ENCODE data around the gene CD300LB.
"Not testable (repeated sequence)": the region's sequence is repeated elsewhere in the genome, so short reads cannot be mapped to it uniquely, and the experiment has no call there.

CD300LB gene

GRCh38 chr17:74563358-74563757 lies 32.1 kb upstream of the CD300LB start:
- Histone ChIP-seq H3K9me3 (ENCODE audit: low read length) (no peaks in the 10 kb centered on the region), H3K4me1 (ENCODE audit: insufficient read depth, low read length) (no peaks in the 10 kb centered on the region), H3K36me3 (ENCODE audit: insufficient read depth, low read length) (no peaks in the 10 kb centered on the region), H3K27me3 (ENCODE audit: insufficient read depth, low read length) (peaks cover 7% of the 10 kb centered on the region), H3K4me3 (ENCODE audit: low read length) (no peak overlapping the region), H2AFZ (ENCODE audit: low read depth, low read length) (no peak overlapping the region)

- Histone ChIP-seq H3K9me3 (ENCODE audit: low read length) (no peaks in the 10 kb centered on the region), H3K36me3 (ENCODE audit: insufficient read depth, low read length) (no peaks in the 10 kb centered on the region), H3K4me1 (ENCODE audit: insufficient read depth, low read length) (no peaks in the 10 kb centered on the region), H3K4me3 (ENCODE audit: low read length) (no peak overlapping the region), H2AFZ (ENCODE audit: low read depth, low read length) (no peak overlapping the region), H3K27me3 (ENCODE audit: insufficient read depth, low read length) (peaks cover 7% of the 10 kb centered on the region)
These were observed 30.3 kb upstream of the CD300LB start for GRCh38 chr17:74561586-74561985.

GRCh38 chr17:74558882-74559519 lies 27.7 kb upstream of the CD300LB start:
- no peak overlapping the region for H3K4me3 ChIP-seq (ENCODE audit: low read length)
- H3K4me1 ChIP-seq (ENCODE audit: insufficient read depth, low read length) = no peaks in the 10 kb centered on the region
- H3K9me3 ChIP-seq (ENCODE audit: low read length) = no peaks in the 10 kb centered on the region
- no peaks in the 10 kb centered on the region for H3K36me3 ChIP-seq (ENCODE audit: insufficient read depth, low read length)
- peaks cover 2% of the 10 kb centered on the region for H3K27me3 ChIP-seq (ENCODE audit: insufficient read depth, low read length)
- no peak overlapping the region for H2AFZ ChIP-seq (ENCODE audit: low read depth, low read length)

GRCh38 chr17:74558402-74558801 lies 27.1 kb upstream of the CD300LB start:
- H3K4me1 ChIP-seq (ENCODE audit: insufficient read depth, low read length); H3K27me3 ChIP-seq (ENCODE audit: insufficient read depth, low read length); H3K4me3 ChIP-seq (ENCODE audit: low read length); H3K9me3 ChIP-seq (ENCODE audit: low read length); H3K36me3 ChIP-seq (ENCODE audit: insufficient read depth, low read length); H2AFZ ChIP-seq (ENCODE audit: low read depth, low read length): not testable (repeated sequence)

- H2AFZ ChIP-seq (ENCODE audit: low read depth, low read length) = no peak overlapping the region
- H3K27me3 ChIP-seq (ENCODE audit: insufficient read depth, low read length) = no peaks in the 10 kb centered on the region
- H3K4me3 ChIP-seq (ENCODE audit: low read length) = no peak overlapping the region
- H3K36me3 ChIP-seq (ENCODE audit: insufficient read depth, low read length) = no peaks in the 10 kb centered on the region
- no peaks in the 10 kb centered on the region for H3K9me3 ChIP-seq (ENCODE audit: low read length)
- peaks cover 14% of the 10 kb centered on the region for H3K4me1 ChIP-seq (ENCODE audit: insufficient read depth, low read length)
These were observed 24.2 kb upstream of the CD300LB start for GRCh38 chr17:74555427-74555940.

GRCh38 chr17:74554909-74555308 lies 23.6 kb upstream of the CD300LB start:
- H3K4me1 ChIP-seq (ENCODE audit: insufficient read depth, low read length) = peaks cover 14% of the 10 kb centered on the region
- H2AFZ ChIP-seq (ENCODE audit: low read depth, low read length) = no peak overlapping the region
- no peaks in the 10 kb centered on the region for H3K36me3 ChIP-seq (ENCODE audit: insufficient read depth, low read length)
- no peaks in the 10 kb centered on the region for H3K27me3 ChIP-seq (ENCODE audit: insufficient read depth, low read length)
- H3K9me3 ChIP-seq (ENCODE audit: low read length) = no peaks in the 10 kb centered on the region
- H3K4me3 ChIP-seq (ENCODE audit: low read length) = no peak overlapping the region

- Histone ChIP-seq H2AFZ (ENCODE audit: low read depth, low read length) (no peak overlapping the region), H3K4me3 (ENCODE audit: low read length) (no peak overlapping the region), H3K9me3 (ENCODE audit: low read length) (no peaks in the 10 kb centered on the region), H3K4me1 (ENCODE audit: insufficient read depth, low read length) (peaks cover 14% of the 10 kb centered on the region), H3K27me3 (ENCODE audit: insufficient read depth, low read length) (no peaks in the 10 kb centered on the region), H3K36me3 (ENCODE audit: insufficient read depth, low read length) (no peaks in the 10 kb centered on the region)
These were observed 20.8 kb upstream of the CD300LB start for GRCh38 chr17:74552037-74552436.

- Histone ChIP-seq H3K36me3 (ENCODE audit: insufficient read depth, low read length) (no peaks in the 10 kb centered on the region), H2AFZ (ENCODE audit: low read depth, low read length) (no peak overlapping the region), H3K4me1 (ENCODE audit: insufficient read depth, low read length) (peaks cover 14% of the 10 kb centered on the region), H3K9me3 (ENCODE audit: low read length) (no peaks in the 10 kb centered on the region), H3K27me3 (ENCODE audit: insufficient read depth, low read length) (no peaks in the 10 kb centered on the region), H3K4me3 (ENCODE audit: low read length) (no peak overlapping the region)
These were observed 19.3 kb upstream of the CD300LB start for GRCh38 chr17:74550602-74551001.

GRCh38 chr17:74549343-74549742 lies 18.1 kb upstream of the CD300LB start:
- no peaks in the 10 kb centered on the region for H3K36me3 ChIP-seq (ENCODE audit: insufficient read depth, low read length)
- H3K27me3 ChIP-seq (ENCODE audit: insufficient read depth, low read length) = no peaks in the 10 kb centered on the region
- no peak overlapping the region for H2AFZ ChIP-seq (ENCODE audit: low read depth, low read length)
- H3K4me3 ChIP-seq (ENCODE audit: low read length) = no peak overlapping the region
- peaks cover 17% of the 10 kb centered on the region for H3K4me1 ChIP-seq (ENCODE audit: insufficient read depth, low read length)
- no peaks in the 10 kb centered on the region for H3K9me3 ChIP-seq (ENCODE audit: low read length)

GRCh38 chr17:74547736-74548135 lies 16.5 kb upstream of the CD300LB start:
- Histone ChIP-seq H2AFZ (ENCODE audit: low read depth, low read length) (no peak overlapping the region), H3K36me3 (ENCODE audit: insufficient read depth, low read length) (no peaks in the 10 kb centered on the region), H3K4me3 (ENCODE audit: low read length) (no peak overlapping the region), H3K9me3 (ENCODE audit: low read length) (no peaks in the 10 kb centered on the region), H3K27me3 (ENCODE audit: insufficient read depth, low read length) (no peaks in the 10 kb centered on the region), H3K4me1 (ENCODE audit: insufficient read depth, low read length) (peaks cover 17% of the 10 kb centered on the region)

- H3K9me3 ChIP-seq (ENCODE audit: low read length) = no peaks in the 10 kb centered on the region
- peaks cover 14% of the 10 kb centered on the region for H3K4me1 ChIP-seq (ENCODE audit: insufficient read depth, low read length)
These were observed 16.0 kb upstream of the CD300LB start for GRCh38 chr17:74547264-74547663.

GRCh38 chr17:74546586-74546985 lies 15.3 kb upstream of the CD300LB start:
- Histone ChIP-seq H2AFZ (ENCODE audit: low read depth, low read length) (no peak overlapping the region), H3K4me3 (ENCODE audit: low read length) (no peak overlapping the region), H3K36me3 (ENCODE audit: insufficient read depth, low read length) (no peaks in the 10 kb centered on the region), H3K27me3 (ENCODE audit: insufficient read depth, low read length) (peaks cover 4% of the 10 kb centered on the region), H3K4me1 (ENCODE audit: insufficient read depth, low read length) (peaks cover 8% of the 10 kb centered on the region), H3K9me3 (ENCODE audit: low read length) (no peaks in the 10 kb centered on the region)

More at GRCh38 chr17:74547264-74547663, 16.0 kb upstream of the CD300LB start:
- Histone ChIP-seq H3K4me3 (ENCODE audit: low read length) (no peak overlapping the region), H2AFZ (ENCODE audit: low read depth, low read length) (no peak overlapping the region), H3K36me3 (ENCODE audit: insufficient read depth, low read length) (no peaks in the 10 kb centered on the region), H3K27me3 (ENCODE audit: insufficient read depth, low read length) (no peaks in the 10 kb centered on the region)

- H3K36me3 ChIP-seq (ENCODE audit: insufficient read depth, low read length) = no peaks in the 10 kb centered on the region
- H2AFZ ChIP-seq (ENCODE audit: low read depth, low read length) = no peak within 1 kb of the TSS
- no peak within 1 kb of the TSS for H3K4me3 ChIP-seq (ENCODE audit: low read length)
- H3K27me3 ChIP-seq (ENCODE audit: insufficient read depth, low read length) = peaks cover 11% of the 10 kb centered on the region
- no peaks in the 10 kb centered on the region for H3K9me3 ChIP-seq (ENCODE audit: low read length)
- peaks cover 3% of the 10 kb centered on the region for H3K4me1 ChIP-seq (ENCODE audit: insufficient read depth, low read length)
These were observed 14.6 kb upstream of the CD300LB start, which contains the start of gene CD300C for GRCh38 chr17:74545843-74546230. CD300C (minus strand) TSS chr17:74546115; CDS start chr17:74545782, 333 bp downstream.
